Measurements from ENCODE around the gene BORCS8. TPM values are rescaled to one million over a fixed set of nuclear protein-coding genes. Genes with fewer than 3 reads are reported as not detected.

Gene BORCS8
- total RNA-seq (2022; extraction: Qiagen RNA extraction), result 7.7 to 13.5 TPM (median 12.2 TPM) in 5 replicates

GRCh38 chr19:19192078-19192882 is at the start of gene BORCS8, which contains the start of gene RFXANK:
Gene BORCS8, minus strand, starts transcription at chr19:19192152. Its CDS starts 35 bp downstream, at chr19:19192117.
Gene RFXANK, plus strand, starts transcription at chr19:19192258. Its CDS starts 1,689 bp downstream, at chr19:19193947.

GRCh38 chr19:19211499-19212420 is 19.8 kb upstream of the BORCS8 start, which contains the start of gene NCAN:
Gene NCAN, plus strand, starts transcription at chr19:19211958. Its CDS starts 4,996 bp downstream, at chr19:19216954.

GRCh38 chr19:19203012-19203856 is 11.3 kb upstream of the BORCS8 start, which contains the start of gene NR2C2AP:
Gene NR2C2AP, minus strand, starts transcription at chr19:19203414. Its CDS starts 354 bp downstream, at chr19:19203060.

GRCh38 chr19:19170053-19170872 is 21.7 kb downstream of the BORCS8 start, which contains the start of gene MEF2B:
Gene MEF2B, minus strand, starts transcription at chr19:19170263. Its CDS starts 19,528 bp downstream, at chr19:19150735.

GRCh38 chr19:19138109-19138981 is 53.6 kb downstream of the BORCS8 start, which contains the start of gene TMEM161A:
Gene TMEM161A, minus strand, starts transcription at chr19:19138478. Its CDS starts 50 bp downstream, at chr19:19138428.

Other genes with a start within 250 kb of the BORCS8 start
- gene SUGP2, start 158.6 kb downstream of the BORCS8 start, total RNA-seq (2022; extraction: Qiagen RNA extraction), result 23.8 to 34.5 TPM (median 33.0 TPM) in 5 replicates
- 24.2 to 30.9 TPM (median 29.9 TPM) in 5 replicates for gene ARMC6, start 158.5 kb downstream of the BORCS8 start, total RNA-seq (2022; extraction: Qiagen RNA extraction)
- gene SLC25A42, start 128.2 kb downstream of the BORCS8 start, total RNA-seq (2022; extraction: Qiagen RNA extraction), result 0.44 to 1.2 TPM (median 0.67 TPM) in 5 replicates
- gene TMEM161A, start 53.7 kb downstream of the BORCS8 start, total RNA-seq (2022; extraction: Qiagen RNA extraction), result 19.5 to 29.5 TPM (median 26.2 TPM) in 5 replicates
- 0.70 to 0.95 TPM (median 0.75 TPM) in 4 of 5 replicates, not detected in the other for gene MEF2B, start 21.9 kb downstream of the BORCS8 start, total RNA-seq (2022; extraction: Qiagen RNA extraction)
- 36.1 to 51.6 TPM (median 47.5 TPM) in 5 replicates for gene RFXANK, start 106 bp upstream of the BORCS8 start, total RNA-seq (2022; extraction: Qiagen RNA extraction)
- 29.4 to 33.1 TPM (median 32.3 TPM) in 5 replicates for gene NR2C2AP, start 11.3 kb upstream of the BORCS8 start, total RNA-seq (2022; extraction: Qiagen RNA extraction)
- gene NCAN, start 19.8 kb upstream of the BORCS8 start, total RNA-seq (2022; extraction: Qiagen RNA extraction), result 0.02 to 0.07 TPM (median 0.05 TPM) in 5 replicates
- gene TM6SF2, start 81.1 kb upstream of the BORCS8 start, total RNA-seq (2022; extraction: Qiagen RNA extraction), result 0.46 to 0.88 TPM (median 0.50 TPM) in 5 replicates
- 22.4 to 34.5 TPM (median 25.9 TPM) in 5 replicates for gene SUGP1, start 128.4 kb upstream of the BORCS8 start, total RNA-seq (2022; extraction: Qiagen RNA extraction)
- 10.4 to 15.0 TPM (median 13.9 TPM) in 5 replicates for gene MAU2, start 128.7 kb upstream of the BORCS8 start, total RNA-seq (2022; extraction: Qiagen RNA extraction)
- 34.9 to 51.0 TPM (median 46.1 TPM) in 5 replicates for gene GATAD2A, start 213.5 kb upstream of the BORCS8 start, total RNA-seq (2022; extraction: Qiagen RNA extraction)

Measured in A549 treated with CORT108297 at 1 μM for 4 hours (cell line).